Thymus (tissue), 11 donors: ENCODE measurements around the gene ERCC5. TPM values are rescaled to one million over a fixed set of nuclear protein-coding genes. Genes with fewer than 3 reads are reported as not detected.

Experiments
- DNase-seq, 9 donors: peaks; one replicate each; pipeline ENCODE4 v3.0.0-alpha.2; 2013; ENCODE audit warnings: low spot score in 9 of 9, low read depth in 6 of 9, missing footprints in 1 of 9
- H3K27ac ChIP-seq, 2 donors: one replicate each; pipeline ENCODE4 v1.5.1; 2013; ENCODE audit warnings: control low read depth in 1 of 2, low read depth in 1 of 2, low read length in 1 of 2, mild to moderate bottlenecking in 1 of 2, moderate library complexity in 1 of 2
- H3K27me3 ChIP-seq, 2 donors: one replicate each; pipeline ENCODE4 v1.5.1; 2013; ENCODE audit warnings: low read length in 1 of 2; ENCODE audit not compliant: control insufficient read depth in 2 of 2, insufficient read depth in 1 of 2
- H3K36me3 ChIP-seq, 2 donors: one replicate each; pipeline ENCODE4 v1.5.1; 2013; ENCODE audit warnings: low read length in 1 of 2, mild to moderate bottlenecking in 1 of 2, moderate library complexity in 1 of 2; ENCODE audit not compliant: control insufficient read depth in 2 of 2, insufficient read depth in 2 of 2
- H3K4me1 ChIP-seq, 2 donors: one replicate each; pipeline ENCODE4 v1.5.1; 2013; ENCODE audit warnings: low read length in 2 of 2; ENCODE audit not compliant: control insufficient read depth in 2 of 2, insufficient read depth in 2 of 2
- H3K4me3 ChIP-seq, 2 donors: one replicate each; pipeline ENCODE4 v1.5.1; 2013; ENCODE audit warnings: low read length in 2 of 2, control low read depth in 1 of 2, mild to moderate bottlenecking in 1 of 2
- H3K9me3 ChIP-seq, 2 donors: one replicate each; pipeline ENCODE4 v1.5.1; 2013; ENCODE audit warnings: low read length in 1 of 2, mild to moderate bottlenecking in 1 of 2; ENCODE audit not compliant: control insufficient read depth in 2 of 2, insufficient read depth in 1 of 2
- WGBS: extraction: QIAGEN DNeasy Blood & Tissue Kit; methylation state at CpG from one replicate; pipeline ENCODE4 v1.1.7; 2013; 5-methylcytosine and 5-hydroxymethylcytosine counted together
- polyA plus RNA-seq: library from polyadenylated mRNA; stranded (reverse); fragments of 200-250 nt; gene quantifications from one replicate; pipeline ENCODE4 v1.2.3, GENCODE V29; 2013
- total RNA-seq: library from RNA; stranded (reverse); fragments of 120-200 nt; gene quantifications from one replicate; pipeline ENCODE4 v1.2.4, GENCODE V29; 2013
- donor health status: healthy.

ERCC5 gene
- total and polyA plus RNA-seq, 2 donors: 71.5 to 135 TPM

DNA sequence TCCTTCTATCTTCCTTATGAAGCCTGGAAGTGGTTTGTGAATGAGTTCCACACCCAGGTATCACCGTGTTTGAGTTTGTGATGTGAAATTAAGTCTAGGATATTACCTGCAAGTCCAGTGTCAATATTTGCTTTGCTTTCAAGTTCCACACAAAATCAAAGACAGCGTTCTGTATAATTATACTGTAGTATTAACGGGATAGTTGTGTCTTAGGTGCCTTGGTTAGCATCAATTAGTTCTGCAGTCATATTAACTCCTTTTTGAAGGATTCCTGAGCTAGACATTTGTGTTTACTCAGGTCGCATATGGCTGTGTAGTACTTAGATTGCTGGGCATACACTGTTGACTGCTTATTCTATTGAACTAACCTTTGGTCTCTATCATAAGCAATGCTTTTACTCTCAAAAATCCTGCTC lies 54.4 kb downstream of the ERCC5 start:
- Histone ChIP-seq H3K4me1 (no peaks in the 10 kb centered on the region), H3K4me3 (no peak overlapping the region), H3K27me3 (no peaks in the 10 kb centered on the region), H3K36me3 (no peaks in the 10 kb centered on the region), H3K27ac (no peak overlapping the region), H3K9me3 (no peaks in the 10 kb centered on the region)
- DNase-seq: no peak
- whole genome bisulfite sequencing: 98% methylated on average over 4 of the region's 4 CpGs

DNA sequence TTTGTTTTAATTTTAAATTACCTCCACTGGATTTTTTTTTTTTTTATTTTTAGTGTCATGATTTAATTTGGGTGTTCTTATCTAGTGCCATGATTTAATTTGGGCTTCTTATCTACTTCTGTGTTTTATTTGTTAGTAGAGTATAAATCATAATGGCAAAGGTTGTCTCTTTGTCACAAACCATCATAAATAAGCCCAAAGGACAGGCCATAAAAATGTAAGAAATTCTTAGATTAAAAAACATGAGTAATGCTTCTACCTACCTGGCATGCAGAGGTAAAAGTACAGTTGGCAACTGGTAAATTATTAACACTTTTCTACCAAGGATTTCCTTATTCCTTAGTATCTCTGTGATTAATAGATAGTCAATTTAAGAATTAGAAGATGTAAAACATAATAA lies 55.2 kb downstream of the ERCC5 start:
- no peaks in the 10 kb centered on the region for H3K36me3 ChIP-seq
- no peaks in the 10 kb centered on the region for H3K4me1 ChIP-seq
- no peak for DNase-seq
- no peak overlapping the region for H3K4me3 ChIP-seq
- no peaks in the 10 kb centered on the region for H3K27me3 ChIP-seq
- H3K9me3 ChIP-seq: no peaks in the 10 kb centered on the region
- no peak overlapping the region for H3K27ac ChIP-seq

DNA sequence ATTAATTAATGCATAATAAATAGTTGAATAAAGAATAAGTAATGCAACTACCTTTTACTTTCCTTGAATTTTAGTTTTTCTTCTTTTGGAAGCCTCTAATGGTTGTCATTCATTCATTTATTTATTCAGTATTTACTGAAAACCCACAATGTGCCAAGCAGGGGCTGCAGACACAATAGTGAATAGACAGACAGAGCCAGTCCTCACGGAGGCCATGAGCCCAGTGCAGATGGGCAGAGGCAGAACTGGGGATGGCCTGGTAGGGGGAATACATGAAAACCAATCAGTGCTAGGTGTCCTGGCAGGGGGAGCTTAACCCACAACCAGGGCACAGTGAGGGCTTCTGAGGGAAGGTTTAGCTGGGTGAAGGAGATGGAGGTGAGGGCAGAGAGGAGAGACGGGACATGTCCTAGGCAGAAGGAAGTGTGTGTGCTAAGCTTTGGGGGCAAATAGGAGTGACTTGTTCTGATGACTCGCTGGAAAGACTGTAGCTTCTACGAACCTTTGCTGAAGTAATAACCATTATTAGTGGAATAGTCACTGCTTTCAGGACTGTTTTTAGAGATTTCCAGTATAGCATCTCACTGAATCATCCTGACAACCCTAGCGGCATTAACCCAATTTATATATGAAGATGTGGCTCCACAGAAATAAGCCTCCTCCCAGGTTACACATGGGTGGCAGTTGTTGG lies 55.9 kb downstream of the ERCC5 start:
- H3K36me3 ChIP-seq: no peaks in the 10 kb centered on the region
- 96% methylated on average over 5 of the region's 5 CpGs for WGBS
- H3K27ac ChIP-seq: no peak overlapping the region
- no peak for DNase-seq
- no peak overlapping the region for H3K4me3 ChIP-seq
- no peaks in the 10 kb centered on the region for H3K9me3 ChIP-seq
- H3K4me1 ChIP-seq: no peaks in the 10 kb centered on the region
- no peaks in the 10 kb centered on the region for H3K27me3 ChIP-seq

DNA sequence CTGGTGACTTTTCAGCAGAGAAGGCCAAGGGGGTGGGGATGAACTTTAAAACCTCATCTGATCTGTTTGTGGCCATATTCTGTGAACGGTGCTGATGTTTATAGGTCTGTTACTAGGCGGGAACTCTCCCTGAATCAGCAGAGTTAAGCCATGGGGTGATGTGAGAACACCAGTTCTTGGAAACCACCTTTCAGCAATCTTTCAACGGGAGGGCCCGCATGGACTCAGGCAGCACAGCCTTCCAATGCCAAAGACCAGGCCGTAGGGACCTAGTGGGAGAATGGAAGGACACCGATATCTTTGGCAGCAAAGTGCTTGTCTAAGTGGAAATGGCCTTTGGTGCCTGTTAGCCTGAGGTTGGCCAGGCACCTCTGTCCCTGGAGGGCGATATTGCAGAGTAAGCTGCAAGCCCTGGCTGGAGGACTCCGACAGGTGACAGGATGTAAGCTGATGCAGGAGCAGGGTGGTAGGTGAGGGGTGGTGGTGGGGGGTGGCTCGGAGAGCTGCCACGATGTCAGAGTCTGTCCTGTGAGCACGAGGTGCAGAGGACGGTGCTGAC lies 57.0 kb downstream of the ERCC5 start:
- no peaks in the 10 kb centered on the region for H3K9me3 ChIP-seq
- H3K27me3 ChIP-seq: no peaks in the 10 kb centered on the region
- H3K4me3 ChIP-seq: no peak overlapping the region
- H3K27ac ChIP-seq: no peak overlapping the region
- no peaks in the 10 kb centered on the region for H3K36me3 ChIP-seq
- DNase-seq: no peak
- 87% methylated on average over 12 of the region's 12 CpGs for WGBS
- no peaks in the 10 kb centered on the region for H3K4me1 ChIP-seq

DNA sequence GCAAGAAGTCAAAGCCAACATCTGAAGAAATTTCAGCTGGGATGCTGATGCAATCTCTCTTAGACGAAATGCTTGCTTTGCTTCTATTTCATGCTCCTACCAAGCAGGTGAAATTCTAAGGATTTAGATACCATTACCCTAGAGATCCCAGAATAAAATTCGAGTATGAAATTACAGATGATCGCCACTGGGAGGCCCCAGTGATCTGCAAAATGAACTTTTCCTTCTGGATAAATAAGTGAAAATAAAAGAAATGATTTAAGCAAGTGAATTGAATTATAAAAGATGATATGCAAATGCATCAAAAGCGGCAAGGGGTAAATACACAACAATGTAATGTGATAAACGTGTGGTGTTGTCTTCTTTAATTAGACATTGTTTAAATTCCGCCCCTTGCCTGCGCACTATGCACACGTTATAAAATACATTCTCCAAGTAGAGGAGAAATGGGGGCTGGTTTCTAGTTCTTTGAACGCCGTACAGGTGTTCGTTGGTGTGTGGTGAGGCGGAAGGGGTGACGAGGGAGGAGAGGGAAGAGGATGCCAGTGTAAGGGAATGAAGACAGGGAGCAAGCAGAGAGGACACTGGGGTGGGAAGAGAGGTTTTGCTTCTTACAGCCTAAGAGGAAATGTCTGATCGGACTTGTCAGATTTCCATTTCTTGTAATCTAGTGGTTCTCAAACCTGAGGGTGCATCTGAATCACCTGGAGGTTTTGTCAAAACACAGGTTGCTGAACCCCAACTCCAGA lies 58.0 kb downstream of the ERCC5 start:
- no peaks in the 10 kb centered on the region for H3K36me3 ChIP-seq
- H3K4me3 ChIP-seq: no peak overlapping the region
- no peaks in the 10 kb centered on the region for H3K4me1 ChIP-seq
- H3K27ac ChIP-seq: no peak overlapping the region
- DNase-seq: no peak
- no peaks in the 10 kb centered on the region for H3K9me3 ChIP-seq
- 67% methylated on average over 14 of the region's 14 CpGs for WGBS
- no peaks in the 10 kb centered on the region for H3K27me3 ChIP-seq

DNA sequence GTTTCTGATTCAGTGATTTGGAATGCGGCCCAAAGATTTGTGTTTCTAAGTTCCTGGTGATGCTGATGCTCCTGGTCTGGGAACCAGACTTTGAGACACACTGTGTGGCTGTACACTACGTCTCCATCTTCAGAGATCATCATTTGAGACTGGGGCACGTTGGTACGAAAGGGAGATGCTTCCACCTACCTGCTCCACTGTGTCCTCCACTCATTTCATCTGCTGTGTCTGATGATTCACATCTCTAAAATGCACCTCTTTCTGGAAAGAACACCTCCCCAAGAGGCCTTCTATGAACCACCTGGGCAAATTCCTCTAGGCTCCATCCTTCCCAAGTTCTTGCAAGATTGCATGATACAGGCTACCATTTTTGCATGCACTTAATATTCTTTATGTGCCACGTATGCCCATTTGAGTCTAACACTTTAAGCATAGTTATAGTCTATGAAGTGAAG lies 58.6 kb downstream of the ERCC5 start:
- 95% methylated on average over 5 of the region's 5 CpGs for WGBS
- no peak for DNase-seq
- Histone ChIP-seq H3K4me3 (no peak overlapping the region), H3K27me3 (no peaks in the 10 kb centered on the region), H3K27ac (no peak overlapping the region), H3K9me3 (no peaks in the 10 kb centered on the region), H3K4me1 (no peaks in the 10 kb centered on the region), H3K36me3 (no peaks in the 10 kb centered on the region)

DNA sequence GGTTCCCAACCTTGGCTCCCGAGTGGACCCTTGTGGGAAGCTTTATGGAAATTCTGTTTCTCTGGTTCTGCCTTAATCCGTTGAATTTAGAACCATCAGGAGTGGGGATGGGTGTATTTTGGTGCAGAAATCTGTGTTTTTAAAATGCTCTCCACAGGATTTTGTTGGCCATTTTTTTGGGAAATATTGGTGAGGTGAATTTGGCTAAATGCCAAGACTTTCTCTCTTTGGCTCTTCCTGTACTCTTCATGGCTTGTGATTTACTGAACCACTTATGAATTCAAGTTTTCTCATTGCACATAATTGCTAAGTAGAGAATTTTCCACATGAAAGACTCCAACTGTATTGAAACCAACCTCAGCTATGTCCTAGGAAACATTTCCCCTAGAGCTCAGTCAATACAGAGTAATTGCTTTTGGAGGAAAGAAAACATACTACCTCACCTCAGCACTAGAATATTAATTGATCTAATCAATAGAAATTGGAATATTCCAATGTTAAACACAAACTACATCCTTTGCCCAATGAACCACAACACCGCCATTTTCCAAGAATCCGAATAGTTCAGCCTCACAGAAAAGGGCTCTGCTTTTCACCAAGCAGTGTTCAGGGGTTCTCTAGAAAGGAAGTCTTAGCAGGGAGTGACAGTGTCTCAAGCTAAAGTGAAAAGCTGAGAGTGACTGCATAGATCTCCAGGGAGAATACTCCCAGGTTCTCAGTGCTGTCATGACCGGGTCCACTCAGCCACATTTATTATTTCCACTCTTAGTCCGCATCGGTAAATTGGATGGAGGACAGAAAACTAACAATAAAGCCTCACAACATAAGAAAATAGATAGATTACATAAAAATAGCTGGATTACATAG lies 60.3 kb downstream of the ERCC5 start:
- no peak for DNase-seq
- H3K4me3 ChIP-seq: no peak overlapping the region
- 95% methylated on average over 7 of the region's 7 CpGs for WGBS
- H3K36me3 ChIP-seq: no peaks in the 10 kb centered on the region
- H3K4me1 ChIP-seq: no peaks in the 10 kb centered on the region
- H3K9me3 ChIP-seq: no peaks in the 10 kb centered on the region
- no peaks in the 10 kb centered on the region for H3K27me3 ChIP-seq
- no peak overlapping the region for H3K27ac ChIP-seq

DNA sequence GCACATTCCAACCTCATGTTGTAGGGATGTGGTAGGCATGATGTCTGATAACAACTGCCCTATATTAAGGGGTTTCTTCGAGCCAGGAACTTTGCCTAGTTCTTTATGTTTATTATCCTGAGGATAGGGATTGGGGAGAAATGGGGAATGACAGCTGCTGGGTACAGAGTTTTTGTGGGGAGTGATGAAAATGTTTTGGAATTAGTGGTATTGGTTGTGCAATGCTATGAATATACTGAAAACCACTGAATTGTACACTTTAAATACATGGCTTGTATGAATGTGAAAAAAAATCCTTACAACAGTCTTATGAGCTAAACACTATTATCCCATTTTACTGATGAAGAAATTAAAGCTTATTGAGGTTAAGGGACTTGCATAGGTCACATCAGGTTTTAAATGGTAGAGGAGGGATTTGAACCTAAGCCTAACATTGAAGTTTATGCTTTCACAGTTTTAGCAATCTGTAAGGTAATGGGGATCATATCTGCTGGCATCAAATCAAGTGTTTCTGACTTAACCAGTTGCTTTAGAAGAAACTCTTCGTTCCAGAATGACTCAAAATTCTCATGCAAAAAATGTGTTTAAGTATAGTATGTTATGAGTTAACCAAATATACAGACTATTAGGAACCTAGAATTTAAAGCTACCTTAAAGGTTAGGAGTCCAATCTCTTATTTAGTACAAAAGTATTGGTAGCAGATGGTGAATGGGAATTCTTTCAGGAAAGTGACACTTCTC lies 61.4 kb downstream of the ERCC5 start:
- H3K4me3 ChIP-seq: no peak overlapping the region
- no peak overlapping the region for H3K27ac ChIP-seq
- H3K4me1 ChIP-seq: no peaks in the 10 kb centered on the region
- H3K9me3 ChIP-seq: no peaks in the 10 kb centered on the region
- DNase-seq: no peak
- H3K36me3 ChIP-seq: no peaks in the 10 kb centered on the region
- WGBS: 49% methylated on average over 2 of the region's 2 CpGs
- H3K27me3 ChIP-seq: no peaks in the 10 kb centered on the region
